ENCODE data around the gene SLC1A2. TPM values are rescaled to one million over a fixed set of nuclear protein-coding genes. Genes with fewer than 3 reads are reported as not detected.

Gene SLC1A2
- total RNA-seq, 2 experiments from 2014 or later = not detected

DNA sequence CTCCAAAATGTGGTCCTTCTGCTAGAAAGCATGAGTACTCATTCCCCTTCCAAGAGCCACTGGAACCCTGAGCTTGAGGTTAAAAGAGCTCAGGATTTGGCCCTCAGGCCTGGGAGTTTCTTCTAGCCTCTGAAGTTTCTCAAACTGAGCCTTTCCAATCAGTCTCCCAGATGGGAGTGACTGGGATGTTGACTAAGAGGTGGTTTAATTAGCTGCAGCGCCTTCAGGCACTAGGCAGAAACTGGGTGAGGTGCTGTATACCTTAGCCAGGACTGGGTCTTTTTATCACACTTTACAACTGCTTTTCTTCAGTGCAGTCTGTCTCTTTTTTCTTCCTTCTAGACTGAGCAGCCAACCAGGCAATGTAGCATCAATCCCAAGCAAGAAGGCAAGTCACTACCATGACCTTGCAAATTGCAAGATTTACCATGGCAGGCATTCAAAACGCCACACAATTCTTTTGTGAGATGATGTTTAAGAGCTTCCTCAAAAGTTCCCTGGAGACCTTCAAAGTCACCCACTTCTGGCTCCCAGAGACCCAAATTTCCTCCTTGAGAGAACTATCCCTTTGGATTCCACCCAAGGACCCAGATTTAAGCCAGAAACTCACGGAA, 93.0 kb downstream of the SLC1A2 start:
- no peak for TF ChIP-seq CTCF (IDR thresholded peaks at IDR 0.05)
- DNase-seq = no peak
- ChIA-PET POLR2A (interaction anchor here (0.5 to 1.3 kb wide), 2 partner anchors 11 to 21 kb away, joined by 3 to 4 read pairs; no protein-coding TSS in a partner anchor), CTCF (interaction anchor here (1.8 kb wide), 1 partner anchor 9 kb away, joined by 4 read pairs; no protein-coding TSS in a partner anchor)
- Mint-ChIP-seq H3K27ac (no peak overlapping the region), H3K27me3 (no peaks in the 10 kb centered on the region), H3K9me3 (peaks cover 3% of the 10 kb centered on the region), H3K4me3 (no peak overlapping the region), H3K36me3 (ENCODE audit: low read depth) (no peaks in the 10 kb centered on the region), H3K4me1 (ENCODE audit: low read depth) (peaks cover 35% of the 10 kb centered on the region)
- no peak for ATAC-seq
- intact Hi-C loops (cut with micrococcal nuclease) = no loop called here

GRCh38 chr11:35324981-35325380, 94.4 kb downstream of the SLC1A2 start:
- intact Hi-C loops (cut with micrococcal nuclease) = no loop called here
- H3K4me3 Mint-ChIP-seq = no peak overlapping the region
- no peaks in the 10 kb centered on the region for H3K27me3 Mint-ChIP-seq
- no peak for TF ChIP-seq CTCF (IDR thresholded peaks at IDR 0.05)
- no peak for ATAC-seq
- peaks cover 3% of the 10 kb centered on the region for H3K9me3 Mint-ChIP-seq
- no peak for DNase-seq
- ChIA-PET POLR2A (no interaction called here), CTCF (no interaction called here)
- no peaks in the 10 kb centered on the region for H3K36me3 Mint-ChIP-seq (ENCODE audit: low read depth)
- no peak overlapping the region for H3K27ac Mint-ChIP-seq
- peaks cover 21% of the 10 kb centered on the region for H3K4me1 Mint-ChIP-seq (ENCODE audit: low read depth)

- ChIA-PET CTCF (interaction anchor here (0.7 to 1.3 kb wide), 2 partner anchors 65 to 67 kb away, joined by 3 to 4 read pairs; no protein-coding TSS in a partner anchor), POLR2A (interaction anchor here (0.6 kb wide), 1 partner anchor 17 kb away, joined by 3 read pairs; no protein-coding TSS in a partner anchor)
- no peaks in the 10 kb centered on the region for H3K36me3 Mint-ChIP-seq (ENCODE audit: low read depth)
- no peaks in the 10 kb centered on the region for H3K27me3 Mint-ChIP-seq
- no peak for DNase-seq
- no peak overlapping the region for H3K4me3 Mint-ChIP-seq
- no peak overlapping the region for H3K27ac Mint-ChIP-seq
- ATAC-seq = no peak
- peaks cover 3% of the 10 kb centered on the region for H3K9me3 Mint-ChIP-seq
- H3K4me1 Mint-ChIP-seq (ENCODE audit: low read depth) = peaks cover 20% of the 10 kb centered on the region
- intact Hi-C loops (cut with micrococcal nuclease) = no loop called here
- no peak for TF ChIP-seq CTCF (IDR thresholded peaks at IDR 0.05)
These were observed 95.0 kb downstream of the SLC1A2 start for GRCh38 chr11:35324183-35324886.

DNA sequence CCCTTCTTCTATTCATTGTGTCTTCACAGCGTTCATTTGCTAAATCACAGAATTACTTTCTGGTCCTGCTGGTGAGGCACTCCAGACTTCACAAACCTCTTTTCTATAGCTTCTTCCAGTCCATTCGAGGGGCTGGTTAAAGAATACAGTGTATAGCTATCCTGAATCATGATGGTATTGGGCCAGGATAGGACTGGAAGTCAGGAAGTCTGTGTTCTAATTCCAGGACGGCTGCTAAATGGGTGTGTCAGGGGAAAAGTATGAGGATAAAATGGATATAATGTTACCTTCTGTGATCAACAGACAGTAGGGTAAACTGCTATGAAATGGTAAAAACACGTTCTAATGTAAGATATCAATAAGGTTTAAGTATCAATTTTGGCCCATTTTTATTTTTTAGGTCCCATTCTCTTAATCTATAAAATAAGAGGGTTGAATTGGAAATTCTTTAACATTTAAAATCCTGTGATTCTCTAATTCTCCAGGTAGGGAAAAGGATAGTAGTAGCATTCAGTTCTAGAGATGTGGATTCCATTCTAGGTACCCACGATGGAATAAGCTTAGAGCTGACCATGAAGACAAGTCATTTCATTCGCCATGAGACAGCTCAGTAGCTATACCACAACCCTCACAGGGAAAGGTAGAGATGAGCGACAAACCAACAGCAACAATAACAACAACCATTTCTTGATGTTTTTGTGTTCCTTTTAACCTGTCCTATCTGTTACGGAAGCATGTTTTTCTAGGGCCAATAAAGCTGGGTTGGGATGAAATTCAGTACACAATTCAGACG, 96.1 kb downstream of the SLC1A2 start:
- H3K27ac Mint-ChIP-seq = no peak overlapping the region
- TF ChIP-seq CTCF (IDR thresholded peaks at IDR 0.05) = no peak
- ChIA-PET POLR2A (interaction anchor here (0.6 kb wide), 1 partner anchor 16 kb away, joined by 3 read pairs; no protein-coding TSS in a partner anchor), CTCF (interaction anchor here (0.7 to 1.6 kb wide), 3 partner anchors 66 to 86 kb away, joined by 3 to 4 read pairs (median 3); no protein-coding TSS in a partner anchor)
- no peaks in the 10 kb centered on the region for H3K27me3 Mint-ChIP-seq
- no peak for ATAC-seq
- peaks cover 20% of the 10 kb centered on the region for H3K4me1 Mint-ChIP-seq (ENCODE audit: low read depth)
- no peak for DNase-seq
- no peaks in the 10 kb centered on the region for H3K36me3 Mint-ChIP-seq (ENCODE audit: low read depth)
- H3K9me3 Mint-ChIP-seq = peaks cover 3% of the 10 kb centered on the region
- intact Hi-C loops (cut with micrococcal nuclease) = no loop called here
- no peak overlapping the region for H3K4me3 Mint-ChIP-seq
